ENCODE data around the gene SMURF2.

DNA sequence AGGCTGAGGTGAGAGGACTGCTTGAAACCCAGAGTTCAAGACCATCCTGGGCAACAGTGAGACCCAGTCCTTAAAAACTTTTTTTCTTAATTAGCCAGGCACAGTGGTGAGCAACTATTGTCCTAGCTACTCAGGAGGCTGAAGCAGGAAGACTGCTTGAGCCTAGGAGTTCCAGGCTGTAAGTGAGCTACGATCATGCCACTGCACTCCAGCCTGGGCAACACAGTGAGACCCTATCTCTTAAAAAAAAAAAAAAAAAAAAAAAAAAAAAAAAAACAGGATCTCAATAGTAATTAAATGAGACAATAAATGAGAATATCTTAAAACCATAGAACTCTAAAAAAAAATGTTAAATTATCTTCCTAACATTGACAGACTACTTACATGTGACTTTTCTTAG is 14.3 kb downstream of the SMURF2 start:
- TF ChIP-seq, protein P1, sequence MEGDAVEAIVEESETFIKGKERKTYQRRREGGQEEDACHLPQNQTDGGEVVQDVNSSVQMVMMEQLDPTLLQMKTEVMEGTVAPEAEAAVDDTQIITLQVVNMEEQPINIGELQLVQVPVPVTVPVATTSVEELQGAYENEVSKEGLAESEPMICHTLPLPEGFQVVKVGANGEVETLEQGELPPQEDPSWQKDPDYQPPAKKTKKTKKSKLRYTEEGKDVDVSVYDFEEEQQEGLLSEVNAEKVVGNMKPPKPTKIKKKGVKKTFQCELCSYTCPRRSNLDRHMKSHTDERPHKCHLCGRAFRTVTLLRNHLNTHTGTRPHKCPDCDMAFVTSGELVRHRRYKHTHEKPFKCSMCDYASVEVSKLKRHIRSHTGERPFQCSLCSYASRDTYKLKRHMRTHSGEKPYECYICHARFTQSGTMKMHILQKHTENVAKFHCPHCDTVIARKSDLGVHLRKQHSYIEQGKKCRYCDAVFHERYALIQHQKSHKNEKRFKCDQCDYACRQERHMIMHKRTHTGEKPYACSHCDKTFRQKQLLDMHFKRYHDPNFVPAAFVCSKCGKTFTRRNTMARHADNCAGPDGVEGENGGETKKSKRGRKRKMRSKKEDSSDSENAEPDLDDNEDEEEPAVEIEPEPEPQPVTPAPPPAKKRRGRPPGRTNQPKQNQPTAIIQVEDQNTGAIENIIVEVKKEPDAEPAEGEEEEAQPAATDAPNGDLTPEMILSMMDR (IDR thresholded peaks at IDR 0.05): no peak
- TF ChIP-seq ETV6 (CRISPR knock-in tag; IDR thresholded peaks at IDR 0.05) (no peak), RORB (CRISPR knock-in tag; IDR thresholded peaks at IDR 0.05) (no peak), HMGA2 (CRISPR knock-in tag; IDR thresholded peaks at IDR 0.05) (no peak)
- TF ChIP-seq, protein P2, sequence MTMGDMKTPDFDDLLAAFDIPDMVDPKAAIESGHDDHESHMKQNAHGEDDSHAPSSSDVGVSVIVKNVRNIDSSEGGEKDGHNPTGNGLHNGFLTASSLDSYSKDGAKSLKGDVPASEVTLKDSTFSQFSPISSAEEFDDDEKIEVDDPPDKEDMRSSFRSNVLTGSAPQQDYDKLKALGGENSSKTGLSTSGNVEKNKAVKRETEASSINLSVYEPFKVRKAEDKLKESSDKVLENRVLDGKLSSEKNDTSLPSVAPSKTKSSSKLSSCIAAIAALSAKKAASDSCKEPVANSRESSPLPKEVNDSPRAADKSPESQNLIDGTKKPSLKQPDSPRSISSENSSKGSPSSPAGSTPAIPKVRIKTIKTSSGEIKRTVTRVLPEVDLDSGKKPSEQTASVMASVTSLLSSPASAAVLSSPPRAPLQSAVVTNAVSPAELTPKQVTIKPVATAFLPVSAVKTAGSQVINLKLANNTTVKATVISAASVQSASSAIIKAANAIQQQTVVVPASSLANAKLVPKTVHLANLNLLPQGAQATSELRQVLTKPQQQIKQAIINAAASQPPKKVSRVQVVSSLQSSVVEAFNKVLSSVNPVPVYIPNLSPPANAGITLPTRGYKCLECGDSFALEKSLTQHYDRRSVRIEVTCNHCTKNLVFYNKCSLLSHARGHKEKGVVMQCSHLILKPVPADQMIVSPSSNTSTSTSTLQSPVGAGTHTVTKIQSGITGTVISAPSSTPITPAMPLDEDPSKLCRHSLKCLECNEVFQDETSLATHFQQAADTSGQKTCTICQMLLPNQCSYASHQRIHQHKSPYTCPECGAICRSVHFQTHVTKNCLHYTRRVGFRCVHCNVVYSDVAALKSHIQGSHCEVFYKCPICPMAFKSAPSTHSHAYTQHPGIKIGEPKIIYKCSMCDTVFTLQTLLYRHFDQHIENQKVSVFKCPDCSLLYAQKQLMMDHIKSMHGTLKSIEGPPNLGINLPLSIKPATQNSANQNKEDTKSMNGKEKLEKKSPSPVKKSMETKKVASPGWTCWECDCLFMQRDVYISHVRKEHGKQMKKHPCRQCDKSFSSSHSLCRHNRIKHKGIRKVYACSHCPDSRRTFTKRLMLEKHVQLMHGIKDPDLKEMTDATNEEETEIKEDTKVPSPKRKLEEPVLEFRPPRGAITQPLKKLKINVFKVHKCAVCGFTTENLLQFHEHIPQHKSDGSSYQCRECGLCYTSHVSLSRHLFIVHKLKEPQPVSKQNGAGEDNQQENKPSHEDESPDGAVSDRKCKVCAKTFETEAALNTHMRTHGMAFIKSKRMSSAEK (CRISPR knock-in tag; IDR thresholded peaks at IDR 0.05; ENCODE audit: borderline replicate concordance): no peak
- TF ChIP-seq, protein P3, sequence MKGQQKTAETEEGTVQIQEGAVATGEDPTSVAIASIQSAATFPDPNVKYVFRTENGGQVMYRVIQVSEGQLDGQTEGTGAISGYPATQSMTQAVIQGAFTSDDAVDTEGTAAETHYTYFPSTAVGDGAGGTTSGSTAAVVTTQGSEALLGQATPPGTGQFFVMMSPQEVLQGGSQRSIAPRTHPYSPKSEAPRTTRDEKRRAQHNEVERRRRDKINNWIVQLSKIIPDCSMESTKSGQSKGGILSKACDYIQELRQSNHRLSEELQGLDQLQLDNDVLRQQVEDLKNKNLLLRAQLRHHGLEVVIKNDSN (CRISPR knock-in tag; IDR thresholded peaks at IDR 0.05): no peak
- TF ChIP-seq, protein P4, sequence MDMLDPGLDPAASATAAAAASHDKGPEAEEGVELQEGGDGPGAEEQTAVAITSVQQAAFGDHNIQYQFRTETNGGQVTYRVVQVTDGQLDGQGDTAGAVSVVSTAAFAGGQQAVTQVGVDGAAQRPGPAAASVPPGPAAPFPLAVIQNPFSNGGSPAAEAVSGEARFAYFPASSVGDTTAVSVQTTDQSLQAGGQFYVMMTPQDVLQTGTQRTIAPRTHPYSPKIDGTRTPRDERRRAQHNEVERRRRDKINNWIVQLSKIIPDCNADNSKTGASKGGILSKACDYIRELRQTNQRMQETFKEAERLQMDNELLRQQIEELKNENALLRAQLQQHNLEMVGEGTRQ (CRISPR knock-in tag; IDR thresholded peaks at IDR 0.05): no peak

Data from WTC11 (cell line).